IMR-90 (cell line): ENCODE measurements around the gene KTN1. TPM values are rescaled to one million over a fixed set of nuclear protein-coding genes. Genes with fewer than 3 reads are reported as not detected.

Experiments
- ATAC-seq: fragments of 200-7000 bp; cut with Tn5 transposase; 2 replicates; pipeline ENCODE4 v1.9.1; 2020; ENCODE audit warnings: low read depth, mild to moderate bottlenecking, moderate library complexity
- BruUV-seq: library from RNA; stranded (reverse); fragments of 400-500 nt; replicated peaks from 2 replicates; lab custom pipeline; 2021; lab: Mats Ljungman, UMichigan
- CTCF ChIA-PET: fragments of 300-600 bp; formaldehyde crosslinking; extraction: SDS; loops from one replicate; lab custom pipeline; 2021; ENCODE audit warnings: antibody characterized with exemption; lab: Yijun Ruan, JAX
- POLR2A ChIA-PET: fragments of 300-600 bp; sonication (Branson Sonifier 250); formaldehyde crosslinking; loops from one replicate; lab custom pipeline; 2022; ENCODE audit warnings: antibody characterized with exemption; ENCODE audit not compliant: unreplicated experiment; lab: Charles Lee
- DNase-seq: peaks from one replicate; pipeline ENCODE4 v3.0.0; 2013
- H2AFZ ChIP-seq: replicated peaks from 2 replicates; pipeline ENCODE3; 2013; ENCODE audit warnings: low read length, mild to moderate bottlenecking; ENCODE audit not compliant: poor library complexity
- H2AK5ac ChIP-seq: 2 replicates; pipeline ENCODE4 v1.6.1; 2013; ENCODE audit warnings: low read depth, low read length, inconsistent platforms
- H2AK9ac ChIP-seq: replicated peaks from 2 replicates; pipeline ENCODE3; 2013; ENCODE audit warnings: mild to moderate bottlenecking, low read depth, low read length, moderate library complexity; ENCODE audit not compliant: poor library complexity
- H2BK120ac ChIP-seq: 2 replicates; pipeline ENCODE4 v1.6.1; 2013; ENCODE audit warnings: low read depth, low read length, inconsistent platforms
- H2BK15ac ChIP-seq: 3 replicates; pipeline ENCODE4 v1.6.1; 2013; ENCODE audit warnings: low read depth, low read length, inconsistent platforms
- H2BK20ac ChIP-seq: 2 replicates; pipeline ENCODE4 v1.6.1; 2013; ENCODE audit warnings: low read depth, mild to moderate bottlenecking, inconsistent platforms, low read length, moderate library complexity
- H2BK5ac ChIP-seq: 2 replicates; pipeline ENCODE4 v1.6.1; 2013; ENCODE audit warnings: mild to moderate bottlenecking, low read depth, low read length, inconsistent platforms; ENCODE audit not compliant: poor library complexity, severe bottlenecking
- H3K14ac ChIP-seq: replicated peaks from 2 replicates; pipeline ENCODE4 v1.6.1; 2013; ENCODE audit warnings: low read depth, low read length, inconsistent platforms
- H3K18ac ChIP-seq: 2 replicates; pipeline ENCODE4 v1.6.1; 2013; ENCODE audit warnings: low read depth, low read length, control low read depth
- H3K23ac ChIP-seq: 2 replicates; pipeline ENCODE4 v1.6.1; 2013; ENCODE audit warnings: low read depth, low read length, inconsistent platforms
- H3K27ac ChIP-seq: 2 replicates; pipeline ENCODE4 v1.5.1; 2013; ENCODE audit warnings: mild to moderate bottlenecking, control low read depth, low read length; ENCODE audit not compliant: insufficient read depth
- H3K27me3 ChIP-seq: 2 replicates; pipeline ENCODE4 v1.6.1; 2013; ENCODE audit warnings: low read length; ENCODE audit not compliant: control insufficient read depth, insufficient read depth
- H3K36me3 ChIP-seq: 2 replicates; pipeline ENCODE4 v1.6.1; 2013; ENCODE audit warnings: low read length, mixed read lengths; ENCODE audit not compliant: control insufficient read depth, insufficient read depth
- H3K4ac ChIP-seq: 2 replicates; pipeline ENCODE4 v1.6.1; 2013; ENCODE audit warnings: low read depth, low read length, inconsistent platforms
- H3K4me1 ChIP-seq: 2 replicates; pipeline ENCODE4 v1.6.1; 2013; ENCODE audit warnings: low read length, mixed read lengths; ENCODE audit not compliant: control insufficient read depth, insufficient read depth
- H3K4me2 ChIP-seq: 2 replicates; pipeline ENCODE4 v1.6.1; 2013; ENCODE audit warnings: low read depth, mild to moderate bottlenecking, control low read depth, low read length, moderate library complexity
- H3K4me3 ChIP-seq: 2 replicates; pipeline ENCODE4 v1.5.1; 2013; ENCODE audit warnings: low read depth, mild to moderate bottlenecking, control low read depth, low read length, moderate library complexity; ENCODE audit not compliant: insufficient read depth
- H3K56ac ChIP-seq: 2 replicates; pipeline ENCODE4 v1.6.1; 2013; ENCODE audit warnings: low read length, inconsistent platforms; ENCODE audit not compliant: insufficient read depth; ENCODE audit errors: extremely low read depth
- H3K79me1 ChIP-seq, 2 experiments: 2 replicates each; pipeline ENCODE4 v1.6.1; 2013; ENCODE audit warnings: low read length in 2 of 2, inconsistent platforms in 1 of 2, low read depth in 1 of 2
- H3K9ac ChIP-seq: 2 replicates; pipeline ENCODE4 v1.6.1; 2013; ENCODE audit warnings: low read depth, low read length, control low read depth
- H3K9me1 ChIP-seq: 2 replicates; pipeline ENCODE4 v1.6.1; 2013; ENCODE audit warnings: low read length, inconsistent platforms; ENCODE audit not compliant: insufficient read depth
- H3K9me3 ChIP-seq: 2 replicates; pipeline ENCODE4 v1.6.1; 2013; ENCODE audit warnings: low read length; ENCODE audit not compliant: control insufficient read depth, insufficient read depth
- H4K20me1 ChIP-seq: 2 replicates; pipeline ENCODE4 v1.6.1; 2013; ENCODE audit warnings: low read length, inconsistent platforms; ENCODE audit not compliant: insufficient read depth
- H4K5ac ChIP-seq: 2 replicates; pipeline ENCODE4 v1.6.1; 2013; ENCODE audit warnings: mild to moderate bottlenecking, low read depth, low read length, control low read depth
- H4K8ac ChIP-seq, 2 experiments: 2 replicates each; pipeline ENCODE4 v1.6.1; 2013; ENCODE audit warnings: low read depth in 2 of 2, low read length in 2 of 2, control low read depth in 1 of 2, inconsistent platforms in 1 of 2
- H4K91ac ChIP-seq: 2 replicates; pipeline ENCODE4 v1.6.1; 2013; ENCODE audit warnings: low read depth, low read length, inconsistent platforms; ENCODE audit not compliant: insufficient read depth
- RFX5 ChIP-seq: IDR thresholded peaks from 2 replicates; pipeline ENCODE4 v1.8.0; 2012; ENCODE audit warnings: low read depth, mild to moderate bottlenecking, low read length, moderate library complexity
- dilution Hi-C: fragments of 300-500 bp; cut with HindIII; formaldehyde crosslinking; loops from one replicate; pipeline ENCODE4 v1.14.3; 2018; ENCODE audit warnings: low sequenced_read_pairs; ENCODE audit not compliant: unreplicated experiment
- in situ Hi-C: fragments of 300-500 bp; cut with MboI; formaldehyde crosslinking; loops from 3 replicates; pipeline ENCODE4 v1.14.3; 2019; ENCODE audit warnings: low sequenced_read_pairs, inconsistent platforms, mixed read lengths
- intact Hi-C: fragments of 100-400 bp; cut with micrococcal nuclease; formaldehyde crosslinking; loops from 2 replicates; pipeline ENCODE4 v1.10.0; 2022
- polyA plus RNA-seq, 3 experiments: library from polyadenylated mRNA; depleted of rRNA; stranded (reverse); fragments of >200 nt; gene quantifications; 2 replicates each; pipeline ENCODE4 v1.2.3, GENCODE V29; 2012; ENCODE audit warnings: low replicate concordance in 1 of 3
- total RNA-seq: library from RNA; depleted of rRNA; stranded (reverse); fragments of >200 nt; gene quantifications from 2 replicates; pipeline ENCODE4 v1.2.3, GENCODE V29; 2012

KTN1 gene
- total and polyA plus RNA-seq, 2 of the 4 experiments (the other 2 are of a cell fraction), result 42.1 to 57.2 TPM

DNA sequence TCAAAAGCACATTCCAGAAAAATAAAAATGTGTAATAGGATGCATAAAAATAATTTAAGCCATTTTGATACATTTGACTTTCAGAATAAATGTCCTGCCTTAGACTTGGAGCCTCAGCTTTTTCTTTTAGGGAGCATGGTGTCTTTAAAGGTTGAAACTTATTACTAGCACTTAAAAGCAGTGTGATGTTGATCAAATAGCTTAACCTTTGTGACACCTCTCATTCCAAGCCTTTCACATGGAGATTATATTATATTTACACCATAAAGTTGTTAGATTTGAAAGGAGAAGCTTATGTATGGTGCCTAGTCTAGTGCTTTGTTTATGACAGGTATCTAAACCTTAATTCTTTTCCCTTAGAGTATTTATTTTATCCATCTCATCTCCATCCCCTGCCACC is 61.9 kb downstream of the KTN1 start:
- Histone ChIP-seq H3K27me3 (no peaks in the 10 kb centered on the region), H3K9me1 (no peaks in the 10 kb centered on the region), H2AK5ac (no peak overlapping the region), H4K5ac (no peak overlapping the region), H4K8ac (no peak overlapping the region), H3K9me3 (no peaks in the 10 kb centered on the region), H2AK9ac (no peak overlapping the region), H3K56ac (no peak overlapping the region), H3K79me1 (peaks cover 0 to 5% of the 10 kb centered on the region in 2 experiments; a peak in 1 of 4 replicates), H4K91ac (no peak overlapping the region), H2BK120ac (no peak overlapping the region), H2BK5ac (no peak overlapping the region), H3K4ac (no peak overlapping the region), H3K9ac (no peak overlapping the region), H3K4me3 (no peak overlapping the region), H3K18ac (no peak overlapping the region), H3K14ac (no peak overlapping the region), H2BK15ac (no peak overlapping the region), H4K20me1 (no peaks in the 10 kb centered on the region), H3K27ac (no peak overlapping the region), H3K23ac (no peak overlapping the region), H3K4me2 (no peak overlapping the region), H3K36me3 (peaks cover 20% of the 10 kb centered on the region), H2AFZ (no peak overlapping the region), H2BK20ac (no peak overlapping the region), H3K4me1 (no peaks in the 10 kb centered on the region)
- dilution Hi-C loops, result no loop called here
- TF ChIP-seq RFX5, result no peak
- DNase-seq, result no peak
- in situ Hi-C loops, result no loop called here
- intact Hi-C loops, result no loop called here
- ChIA-PET CTCF (interaction anchor here (0.5 to 1.1 kb wide), 3 partner anchors 21 to 1692 kb away, joined by 3 to 4 read pairs (median 3); no protein-coding TSS in a partner anchor), POLR2A (no interaction called here)
- no TSS peak for BruUV-seq
- no peak for ATAC-seq
